ENCODE measurements around the gene SH2D3A. TPM values are rescaled to one million over a fixed set of nuclear protein-coding genes. Genes with fewer than 3 reads are reported as not detected.

The SH2D3A gene
- total RNA-seq, 1 experiment from 2014 or later, result 43.4 TPM

DNA sequence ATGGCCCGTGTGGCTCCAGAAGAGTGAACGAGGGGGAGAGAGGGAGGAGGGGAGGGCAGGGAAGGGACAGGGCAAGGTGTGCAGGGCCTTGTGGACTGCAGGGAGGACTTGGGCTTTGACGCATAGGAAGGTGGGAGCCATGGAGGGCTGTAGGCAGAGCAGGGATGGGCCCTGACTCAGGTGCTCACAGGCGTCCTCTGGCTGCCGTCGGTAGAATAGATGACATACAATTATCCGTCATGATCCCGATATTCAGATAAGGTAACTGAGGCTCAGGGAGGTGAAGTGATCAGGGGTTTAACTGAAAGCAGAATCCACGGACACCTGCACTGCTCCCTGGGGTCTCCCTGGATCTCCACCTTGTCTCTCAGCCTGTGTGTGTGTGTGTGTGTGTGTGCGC is 50.2 kb downstream of the SH2D3A start:
- CTCF ChIA-PET, result no interaction called here

GRCh38 chr19:6716610-6716970 is 50.6 kb downstream of the SH2D3A start:
- no peak for TF ChIP-seq EZH2 (IDR thresholded peaks at IDR 0.05; ENCODE audit: low read depth)
- TF ChIP-seq, protein P1, sequence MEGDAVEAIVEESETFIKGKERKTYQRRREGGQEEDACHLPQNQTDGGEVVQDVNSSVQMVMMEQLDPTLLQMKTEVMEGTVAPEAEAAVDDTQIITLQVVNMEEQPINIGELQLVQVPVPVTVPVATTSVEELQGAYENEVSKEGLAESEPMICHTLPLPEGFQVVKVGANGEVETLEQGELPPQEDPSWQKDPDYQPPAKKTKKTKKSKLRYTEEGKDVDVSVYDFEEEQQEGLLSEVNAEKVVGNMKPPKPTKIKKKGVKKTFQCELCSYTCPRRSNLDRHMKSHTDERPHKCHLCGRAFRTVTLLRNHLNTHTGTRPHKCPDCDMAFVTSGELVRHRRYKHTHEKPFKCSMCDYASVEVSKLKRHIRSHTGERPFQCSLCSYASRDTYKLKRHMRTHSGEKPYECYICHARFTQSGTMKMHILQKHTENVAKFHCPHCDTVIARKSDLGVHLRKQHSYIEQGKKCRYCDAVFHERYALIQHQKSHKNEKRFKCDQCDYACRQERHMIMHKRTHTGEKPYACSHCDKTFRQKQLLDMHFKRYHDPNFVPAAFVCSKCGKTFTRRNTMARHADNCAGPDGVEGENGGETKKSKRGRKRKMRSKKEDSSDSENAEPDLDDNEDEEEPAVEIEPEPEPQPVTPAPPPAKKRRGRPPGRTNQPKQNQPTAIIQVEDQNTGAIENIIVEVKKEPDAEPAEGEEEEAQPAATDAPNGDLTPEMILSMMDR (conservative IDR thresholded peaks at IDR 0.05), result no peak
- Histone ChIP-seq H3K79me2 (ENCODE audit: low read depth) (peaks cover 15% of the 10 kb centered on the region), H3K27me3 (ENCODE audit: insufficient read depth, low read depth) (no peaks in the 10 kb centered on the region), H3F3A (ENCODE audit: insufficient read depth, low read depth) (peaks cover 14% of the 10 kb centered on the region; the same call in 1 of the 2 replicates), H4K20me1 (ENCODE audit: insufficient read depth) (no peaks in the 10 kb centered on the region), H3K9me2 (ENCODE audit: insufficient read depth) (no peaks in the 10 kb centered on the region), H3K36me3 (ENCODE audit: low read depth) (no peaks in the 10 kb centered on the region), H3K4me2 (no peak overlapping the region), H3K27ac (no peak overlapping the region), H2AFZ (no peak overlapping the region), H3K4me1 (replicated peaks; ENCODE audit: insufficient read depth) (peaks cover 24% of the 10 kb centered on the region), H3K9me3 (ENCODE audit: insufficient read depth, low read depth) (no peaks in the 10 kb centered on the region), H3K4me3 (no peak overlapping the region)
- BruUV-seq (replicated peaks), result no TSS peak
- DNase-seq, result no peak
- ChIA-PET CTCF (no interaction called here), POLR2A (ENCODE audit: unreplicated experiment) (no interaction called here)
- intact Hi-C loops (cut with micrococcal nuclease; ENCODE audit: unreplicated experiment), result no loop called here

More for the DNA sequence above, 50.2 kb downstream of the SH2D3A start:
- Histone ChIP-seq H3K9me3 (ENCODE audit: insufficient read depth, low read depth) (no peaks in the 10 kb centered on the region), H3F3A (ENCODE audit: insufficient read depth, low read depth) (peaks cover 15% of the 10 kb centered on the region; the same call in 1 of the 2 replicates), H2AFZ (no peak overlapping the region), H3K4me1 (replicated peaks; ENCODE audit: insufficient read depth) (peaks cover 29% of the 10 kb centered on the region), H3K4me2 (no peak overlapping the region), H3K27me3 (ENCODE audit: insufficient read depth, low read depth) (no peaks in the 10 kb centered on the region), H3K79me2 (ENCODE audit: low read depth) (peaks cover 15% of the 10 kb centered on the region), H3K27ac (no peak overlapping the region), H4K20me1 (ENCODE audit: insufficient read depth) (no peaks in the 10 kb centered on the region), H3K4me3 (no peak overlapping the region), H3K9me2 (ENCODE audit: insufficient read depth) (no peaks in the 10 kb centered on the region), H3K36me3 (ENCODE audit: low read depth) (no peaks in the 10 kb centered on the region)
- no peak for DNase-seq
- intact Hi-C loops (cut with micrococcal nuclease; ENCODE audit: unreplicated experiment), result no loop called here
- TF ChIP-seq, protein P1 (conservative IDR thresholded peaks at IDR 0.05), result no peak
- no peak for TF ChIP-seq EZH2 (IDR thresholded peaks at IDR 0.05; ENCODE audit: low read depth)
- POLR2A ChIA-PET (ENCODE audit: unreplicated experiment), result no interaction called here
- BruUV-seq (replicated peaks), result no TSS peak

GRCh38 chr19:6714749-6715555 is 52.3 kb downstream of the SH2D3A start:
- TF ChIP-seq, protein P1 (conservative IDR thresholded peaks at IDR 0.05), result no peak
- H3F3A ChIP-seq (ENCODE audit: insufficient read depth, low read depth), result peaks cover 8% of the 10 kb centered on the region; the same call in 1 of the 2 replicates
- peaks cover 10% of the 10 kb centered on the region for H3K79me2 ChIP-seq (ENCODE audit: low read depth)
- no peaks in the 10 kb centered on the region for H3K9me2 ChIP-seq (ENCODE audit: insufficient read depth)
- intact Hi-C loops (cut with micrococcal nuclease; ENCODE audit: unreplicated experiment), result no loop called here
- no peak overlapping the region for H3K4me2 ChIP-seq
- ChIA-PET CTCF (interaction anchor here (0.6 kb wide), 1 partner anchor 55 kb away, joined by 14 read pairs; no protein-coding TSS in a partner anchor), POLR2A (ENCODE audit: unreplicated experiment) (no interaction called here)
- no peaks in the 10 kb centered on the region for H3K9me3 ChIP-seq (ENCODE audit: insufficient read depth, low read depth)
- no peak overlapping the region for H2AFZ ChIP-seq
- no peaks in the 10 kb centered on the region for H3K36me3 ChIP-seq (ENCODE audit: low read depth)
- DNase-seq, result no peak
- BruUV-seq (replicated peaks), result no TSS peak
- no peaks in the 10 kb centered on the region for H4K20me1 ChIP-seq (ENCODE audit: insufficient read depth)
- H3K27ac ChIP-seq, result no peak overlapping the region
- H3K4me3 ChIP-seq, result no peak overlapping the region
- peaks cover 9% of the 10 kb centered on the region for H3K4me1 ChIP-seq (replicated peaks; ENCODE audit: insufficient read depth)
- no peaks in the 10 kb centered on the region for H3K27me3 ChIP-seq (ENCODE audit: insufficient read depth, low read depth)

All from PC-9 (cell line).